GM12878 (cell line): Measurements from ENCODE around the gene LCE1C. TPM values are rescaled to one million over a fixed set of nuclear protein-coding genes. Genes with fewer than 3 reads are reported as not detected.

Experiments used
- ATAC-seq: fragments of 200-7000 bp; cut with Tn5 transposase; 3 replicates; pipeline ENCODE4 v1.9.1; 2020; ENCODE audit warnings: mild to moderate bottlenecking, moderate library complexity
- BruUV-seq: library from RNA; stranded (reverse); fragments of 400-500 nt; replicated peaks from 2 replicates; lab custom pipeline; 2021; lab: Mats Ljungman, UMichigan
- CTCF ChIA-PET: fragments of 300-600 bp; sonication (Branson Sonifier 250); formaldehyde crosslinking; extraction: SDS; loops from one replicate; lab custom pipeline; 2021; ENCODE audit warnings: inconsistent platforms; lab: Yijun Ruan, JAX
- POLR2A ChIA-PET: fragments of 350-600 bp; formaldehyde crosslinking; extraction: SDS; loops from one replicate; lab custom pipeline; 2021; ENCODE audit warnings: inconsistent platforms; lab: Charles Lee
- RAD21 ChIA-PET: fragments of 300-600 bp; sonication (Branson Sonifier 250); formaldehyde crosslinking; loops from one replicate; lab custom pipeline; 2023; ENCODE audit warnings: antibody characterized with exemption; ENCODE audit not compliant: unreplicated experiment; lab: Charles Lee
- SMC1A ChIA-PET: fragments of 300-600 bp; sonication (Branson Sonifier 250); formaldehyde crosslinking; loops from one replicate; lab custom pipeline; 2023; ENCODE audit not compliant: unreplicated experiment, uncharacterized antibody; lab: Charles Lee
- DNase-seq: peaks from one replicate; pipeline ENCODE4 v3.0.0-alpha.2; 2011; ENCODE audit warnings: low read depth, low spot score
- FAIRE-seq: peaks from 3 replicates; lab custom pipeline; 2011; peaks lifted over from hg19 to GRCh38; lab: Jason Lieb, UNC
- H2AFZ ChIP-seq: 2 replicates; pipeline ENCODE4 v1.6.0; 2011; ENCODE audit warnings: low read depth, low read length, control low read depth; ENCODE audit not compliant: control insufficient read depth
- H3K27ac ChIP-seq: 2 replicates; pipeline ENCODE4 v1.5.1; 2011; ENCODE audit warnings: control low read depth; ENCODE audit not compliant: control insufficient read depth, insufficient read depth
- H3K27me3 ChIP-seq, 2 experiments: replicated peaks in 1 of 2; 2 replicates each; pipeline versions ENCODE4 v1.6.0 to v1.6.1; 2011; ENCODE audit warnings: low read length in 1 of 2; ENCODE audit not compliant: control insufficient read depth in 2 of 2, insufficient read depth in 2 of 2
- H3K36me3 ChIP-seq, 2 experiments: 2 replicates each; pipeline ENCODE4 v1.5.1; 2011; ENCODE audit warnings: low read length in 1 of 2; ENCODE audit not compliant: control insufficient read depth in 2 of 2, insufficient read depth in 2 of 2
- H3K4me1 ChIP-seq: 2 replicates; pipeline ENCODE4 v1.6.1; 2011; ENCODE audit warnings: mild to moderate bottlenecking, low read length, moderate library complexity, mixed read lengths; ENCODE audit not compliant: control insufficient read depth, insufficient read depth
- H3K4me2 ChIP-seq: 2 replicates; pipeline ENCODE4 v1.6.0; 2011; ENCODE audit warnings: control low read depth; ENCODE audit not compliant: control insufficient read depth, insufficient read depth
- H3K4me3 ChIP-seq: fragments of 200-600 bp; sonication (generic); 2 replicates; pipeline ENCODE4 v1.5.1; 2016
- H3K79me2 ChIP-seq: 2 replicates; pipeline ENCODE4 v1.6.0; 2011; ENCODE audit warnings: low read length; ENCODE audit not compliant: control insufficient read depth, insufficient read depth
- H3K9ac ChIP-seq: 2 replicates; pipeline ENCODE4 v1.8.0; 2011; ENCODE audit warnings: low read length, control low read depth, mixed read lengths; ENCODE audit not compliant: control insufficient read depth, insufficient read depth
- H3K9me3 ChIP-seq: replicated peaks from 3 replicates; pipeline ENCODE4 v1.5.1; 2011; ENCODE audit warnings: mild to moderate bottlenecking, low read length; ENCODE audit not compliant: control insufficient read depth, insufficient read depth
- H4K20me1 ChIP-seq: 2 replicates; pipeline ENCODE4 v1.6.0; 2011; ENCODE audit not compliant: control insufficient read depth, insufficient read depth
- ATF3 ChIP-seq: IDR thresholded peaks from 2 replicates; pipeline ENCODE4 v1.6.1; 2011; ENCODE audit warnings: low read depth, mild to moderate bottlenecking, low read length, moderate library complexity, borderline replicate concordance; ENCODE audit errors: extremely low read depth
- BCL3 ChIP-seq: IDR thresholded peaks from 2 replicates; pipeline ENCODE4 v1.6.1; 2011; ENCODE audit warnings: borderline replicate concordance, low read depth, mild to moderate bottlenecking, moderate library complexity, low read length; ENCODE audit not compliant: insufficient read depth, poor library complexity, severe bottlenecking
- CUX1 ChIP-seq: IDR thresholded peaks from 2 replicates; pipeline ENCODE4 v1.6.1; 2012; ENCODE audit warnings: improper control_type of control experiment, low read depth, low read length; ENCODE audit not compliant: insufficient replicate concordance
- HCFC1 ChIP-seq: fragments of 150-350 bp; IDR thresholded peaks from 2 replicates; pipeline ENCODE4 v1.6.1; 2014; ENCODE audit warnings: low read length
- HSF1 ChIP-seq: fragments of 150-350 bp; IDR thresholded peaks from 2 replicates; pipeline ENCODE4 v1.6.1; 2014; ENCODE audit warnings: mild to moderate bottlenecking, low read depth, low read length
- RUNX3 ChIP-seq: IDR thresholded peaks from 2 replicates; pipeline ENCODE4 v1.6.1; 2012; ENCODE audit warnings: low read length, inconsistent platforms
- SRF ChIP-seq, 2 experiments: IDR thresholded peaks; 2 replicates each; pipeline ENCODE4 v1.6.1; 2011; ENCODE audit warnings: low read depth in 2 of 2, low read length in 2 of 2, mild to moderate bottlenecking in 1 of 2, moderate library complexity in 1 of 2
- SUPT20H ChIP-seq: IDR thresholded peaks from 2 replicates; pipeline ENCODE4 v1.6.1; 2011; ENCODE audit warnings: low read depth, mild to moderate bottlenecking, low read length, moderate library complexity, borderline replicate concordance; ENCODE audit not compliant: control insufficient read depth
- ZNF592 ChIP-seq: fragments of 450-650 bp; IDR thresholded peaks from 2 replicates; pipeline ENCODE4 v1.6.1; 2017; ENCODE audit warnings: mild to moderate bottlenecking, moderate library complexity
- WGBS: methylation state at CpG from one replicate; pipeline ENCODE4 v1.1.6; 2016; ENCODE audit warnings: low lambda C conversion rate; ENCODE audit not compliant: insufficient replicate concordance, insufficient coverage; ENCODE audit errors: missing lambda C conversion rate; 5-methylcytosine and 5-hydroxymethylcytosine counted together
- in situ Hi-C: fragments of 300-500 bp; cut with MboI; formaldehyde crosslinking; loops from 9 replicates; pipeline ENCODE4 v1.14.3; 2018; ENCODE audit warnings: mixed read lengths
- intact Hi-C: fragments of 100-400 bp; cut with micrococcal nuclease; formaldehyde crosslinking; loops from one replicate; pipeline ENCODE4 v1.14.2; 2022; ENCODE audit not compliant: unreplicated experiment
- polyA plus RNA-seq, 11 experiments: library from polyadenylated mRNA; depleted of rRNA in 4 of 11; unstranded in 6 of 11; stranded (reverse) in 5 of 11; fragments of >200 nt; fragmentation: Nextera tagmentation in 4 of 11; fragmentation: Illumina TruSeq in 1 of 11; extraction: Ambion mirVana in 4 of 11; extraction: Trizol in 1 of 11; gene quantifications; 1 replicate in 1 of 11; 2 replicates in 10 of 11; pipeline versions ENCODE4 v1.2.1 to v1.2.3, GENCODE V29; 2011 to 2016; ENCODE audit warnings: inconsistent platforms in 2 of 11, missing spikeins in 2 of 11, low read depth in 1 of 11
- total RNA-seq, 4 experiments: library from RNA; depleted of rRNA in 3 of 4; stranded (reverse); fragments of >200 nt in 3 of 4; fragmentation: Illumina TruSeq in 1 of 4; extraction: Trizol in 1 of 4; gene quantifications; 2 replicates each; pipeline versions ENCODE4 v1.2.1 to v1.2.3, GENCODE V29; 2013 to 2021

LCE1C gene
- total and polyA plus RNA-seq, 10 of the 15 experiments (the other 5 are each of a cell fraction or from before 2014, with no cell fraction given): 0.15 to 4.1 (median 1.4) TPM; not detected in 4

GRCh38 chr1:152768847-152769533 lies 37.5 kb downstream of the LCE1C start:
- H3K4me3 ChIP-seq: no peak overlapping the region
- CTCF ChIA-PET: interaction anchor here (1.5 kb wide), 1 partner anchor 117 kb away, joined by 3 read pairs; no protein-coding TSS in a partner anchor
- H3K9me3 ChIP-seq: no peaks in the 10 kb centered on the region
- no peak overlapping the region for H3K4me2 ChIP-seq
- DNase-seq (no peak), FAIRE-seq (no peak), ATAC-seq (no peak)
- H4K20me1 ChIP-seq: no peaks in the 10 kb centered on the region
- no peaks in the 10 kb centered on the region for H3K4me1 ChIP-seq
- H3K79me2 ChIP-seq: no peaks in the 10 kb centered on the region
- no peak overlapping the region for H3K9ac ChIP-seq
- H2AFZ ChIP-seq: no peak overlapping the region
- BruUV-seq: no TSS peak
- no peaks in the 10 kb centered on the region; a peak in 1 of 4 replicates for H3K27me3 ChIP-seq
- no peaks in the 10 kb centered on the region for H3K36me3 ChIP-seq
- no peak overlapping the region for H3K27ac ChIP-seq
- RAD21 ChIA-PET: no interaction called here
- SMC1A ChIA-PET: interaction anchor here (0.8 kb wide), 1 partner anchor 10 kb away, joined by 3 read pairs; no protein-coding TSS in a partner anchor
- POLR2A ChIA-PET: no interaction called here
- WGBS: 5% methylated on average over 8 of the region's 8 CpGs
- intact Hi-C loops: no loop called here
- in situ Hi-C loops: no loop called here
- TF ChIP-seq ATF3: no peak
- TF ChIP-seq SUPT20H: no peak
- no peak for TF ChIP-seq HSF1
- TF ChIP-seq RUNX3: no peak
- TF ChIP-seq CUX1: no peak
- no peak for TF ChIP-seq BCL3
- TF ChIP-seq ZNF592: no peak
- no peak for TF ChIP-seq HCFC1
- no peak for TF ChIP-seq SRF (IDR thresholded peaks at IDR 0.05; ENCODE audit: low read depth in 2 of 2, low read length in 2 of 2)
